H1 (cell line): ENCODE measurements around the gene CNDP1. TPM values are rescaled to one million over a fixed set of nuclear protein-coding genes. Genes with fewer than 3 reads are reported as not detected.

Source experiments
- CTCF ChIA-PET: fragments of 300-600 bp; sonication (Branson Sonifier 250); formaldehyde crosslinking; loops from one replicate; lab custom pipeline; 2021; ENCODE audit not compliant: partially characterized antibody; lab: Charles Lee
- POLR2A ChIA-PET: fragments of 300-600 bp; sonication (Branson Sonifier 250); formaldehyde crosslinking; loops from one replicate; lab custom pipeline; 2021; ENCODE audit warnings: inconsistent platforms; ENCODE audit not compliant: partially characterized antibody; lab: Charles Lee
- DNase-seq, 2 experiments: peaks; one replicate each; pipeline versions ENCODE4 v3.0.0 to v3.0.0-alpha.2; 2010 to 2022; ENCODE audit warnings: low spot score in 2 of 2, low read depth in 1 of 2, mixed read lengths in 1 of 2
- FAIRE-seq: peaks from 2 replicates; lab custom pipeline; 2011; peaks lifted over from hg19 to GRCh38; lab: Jason Lieb, UNC
- H2AFZ ChIP-seq: 2 replicates; pipeline ENCODE4 v1.8.1; 2012; ENCODE audit warnings: low read length, inconsistent platforms
- H2AK5ac ChIP-seq: 2 replicates; pipeline ENCODE4 v1.6.1; 2013; ENCODE audit warnings: low read depth, low read length
- H2BK120ac ChIP-seq: replicated peaks from 2 replicates; pipeline ENCODE3; 2013; ENCODE audit warnings: low read depth, low read length, inconsistent platforms
- H2BK12ac ChIP-seq: 2 replicates; pipeline ENCODE4 v1.6.1; 2013; ENCODE audit warnings: low read depth, low read length
- H2BK15ac ChIP-seq: 2 replicates; pipeline ENCODE4 v1.6.1; 2013; ENCODE audit warnings: low read length
- H2BK20ac ChIP-seq: 2 replicates; pipeline ENCODE4 v1.6.1; 2013; ENCODE audit warnings: low read length
- H2BK5ac ChIP-seq: 2 replicates; pipeline ENCODE4 v1.6.1; 2013; ENCODE audit warnings: low read depth, low read length
- H3K14ac ChIP-seq: 2 replicates; pipeline ENCODE4 v1.6.1; 2013; ENCODE audit warnings: inconsistent platforms; ENCODE audit not compliant: insufficient read length
- H3K18ac ChIP-seq: 2 replicates; pipeline ENCODE4 v1.6.1; 2013; ENCODE audit warnings: low read length; ENCODE audit errors: extremely low read depth
- H3K23ac ChIP-seq: 2 replicates; pipeline ENCODE4 v1.6.1; 2013; ENCODE audit warnings: inconsistent platforms; ENCODE audit not compliant: insufficient read length
- H3K23me2 ChIP-seq: 2 replicates; pipeline ENCODE4 v1.6.1; 2013; ENCODE audit warnings: low read depth, low read length
- H3K27ac ChIP-seq: 2 replicates; pipeline ENCODE4 v1.6.1; 2011; ENCODE audit warnings: low read depth, low read length, inconsistent platforms
- H3K27me3 ChIP-seq, 4 experiments: replicated peaks in 1 of 4; 1 replicate in 1 of 4; 2 replicates in 3 of 4; pipeline versions ENCODE4 v1.6.1 to v1.8.1; 2011 to 2013; ENCODE audit warnings: low read length in 3 of 4, mild to moderate bottlenecking in 3 of 4, inconsistent platforms in 2 of 4, mixed read lengths in 2 of 4, moderate library complexity in 1 of 4; ENCODE audit not compliant: control insufficient read depth in 3 of 4, insufficient read depth in 3 of 4; ENCODE audit errors: extremely low read depth in 1 of 4
- H3K36me3 ChIP-seq, 4 experiments: 2 replicates each; pipeline versions ENCODE4 v1.6.1 to v1.8.1; 2011 to 2013; ENCODE audit warnings: mild to moderate bottlenecking in 4 of 4, low read length in 3 of 4, moderate library complexity in 2 of 4, control low read depth in 1 of 4, inconsistent platforms in 1 of 4; ENCODE audit not compliant: insufficient read depth in 4 of 4, control insufficient read depth in 2 of 4
- H3K4ac ChIP-seq: replicated peaks from 2 replicates; pipeline ENCODE3; 2013; ENCODE audit warnings: low read length, low read depth, mixed read lengths, inconsistent platforms; ENCODE audit not compliant: insufficient read length
- H3K4me1 ChIP-seq, 4 experiments: replicated peaks in 1 of 4; 1 replicate in 1 of 4; 2 replicates in 3 of 4; pipeline versions ENCODE4 v1.6.1 to v1.8.1; 2011 to 2013; ENCODE audit warnings: low read length in 3 of 4, inconsistent platforms in 2 of 4, mixed read lengths in 1 of 4; ENCODE audit not compliant: insufficient read depth in 4 of 4, control insufficient read depth in 3 of 4
- H3K4me2 ChIP-seq, 2 experiments: 2 replicates each; pipeline versions ENCODE4 v1.6.1 to v1.8.1; 2011 to 2013; ENCODE audit warnings: low read depth in 2 of 2, low read length in 2 of 2, control low read depth in 1 of 2, inconsistent platforms in 1 of 2, mild to moderate bottlenecking in 1 of 2; ENCODE audit not compliant: insufficient read depth in 1 of 2
- H3K4me3 ChIP-seq, 4 experiments: fragments of 200-600, 300-600 bp in 1 of 4; sonication (generic), shearing (Covaris generic), sonication (Bioruptor Twin) in 1 of 4; 2 replicates each; pipeline versions ENCODE4 v1.5.1 to v1.8.1; 2011 to 2016; ENCODE audit warnings: low read length in 4 of 4, low read depth in 3 of 4, control low read depth in 2 of 4, inconsistent platforms in 2 of 4, mild to moderate bottlenecking in 2 of 4, mixed read lengths in 1 of 4, moderate library complexity in 1 of 4; ENCODE audit not compliant: insufficient read depth in 2 of 4; ENCODE audit errors: extremely low read depth in 1 of 4
- H3K56ac ChIP-seq: replicated peaks from 2 replicates; pipeline ENCODE3; 2013; ENCODE audit warnings: low read depth, mild to moderate bottlenecking, mixed read lengths, low read length, inconsistent platforms; ENCODE audit not compliant: insufficient read length
- H3K79me1 ChIP-seq: 2 replicates; pipeline ENCODE4 v1.6.1; 2013; ENCODE audit warnings: low read depth, low read length, control low read depth
- H3K79me2 ChIP-seq, 2 experiments: 2 replicates each; pipeline versions ENCODE4 v1.6.1 to v1.8.1; 2012 to 2013; ENCODE audit warnings: low read length in 2 of 2, mild to moderate bottlenecking in 2 of 2, inconsistent platforms in 1 of 2; ENCODE audit not compliant: insufficient read depth in 2 of 2, control insufficient read depth in 1 of 2
- H3K9ac ChIP-seq, 4 experiments: replicated peaks in 1 of 4; 1 replicate in 1 of 4; 2 replicates in 3 of 4; pipeline versions ENCODE4 v1.6.1 to v1.8.1; 2011 to 2013; ENCODE audit warnings: low read depth in 3 of 4, low read length in 3 of 4, control low read depth in 2 of 4, mild to moderate bottlenecking in 2 of 4, moderate library complexity in 2 of 4, inconsistent platforms in 1 of 4; ENCODE audit errors: extremely low read depth in 1 of 4
- H3K9me3 ChIP-seq, 2 experiments: 2 replicates each; pipeline versions ENCODE4 v1.6.1 to v1.8.1; 2012 to 2013; ENCODE audit warnings: mild to moderate bottlenecking in 2 of 2, moderate library complexity in 2 of 2, control low read depth in 1 of 2, inconsistent platforms in 1 of 2, low read depth in 1 of 2, low read length in 1 of 2, mixed read lengths in 1 of 2; ENCODE audit not compliant: insufficient read depth in 2 of 2
- H4K20me1 ChIP-seq, 2 experiments: replicated peaks in 1 of 2; 2 replicates each; pipeline versions ENCODE3 to v1.8.1; 2011 to 2013; ENCODE audit warnings: inconsistent platforms in 2 of 2, low read length in 2 of 2, mild to moderate bottlenecking in 1 of 2; ENCODE audit not compliant: insufficient read depth in 2 of 2, control insufficient read depth in 1 of 2
- H4K5ac ChIP-seq: 2 replicates; pipeline ENCODE4 v1.6.1; 2013; ENCODE audit warnings: low read length, low read depth, mixed read lengths, inconsistent platforms; ENCODE audit not compliant: insufficient read length
- H4K8ac ChIP-seq: 2 replicates; pipeline ENCODE4 v1.8.0; 2013; ENCODE audit warnings: mild to moderate bottlenecking, moderate library complexity, low read length, inconsistent platforms; ENCODE audit not compliant: insufficient read depth; ENCODE audit errors: extremely low read depth
- H4K91ac ChIP-seq: replicated peaks from 2 replicates; pipeline ENCODE3; 2013; ENCODE audit warnings: low read length, mixed read lengths, inconsistent platforms; ENCODE audit not compliant: insufficient read length
- CEBPB ChIP-seq: IDR thresholded peaks from 2 replicates; pipeline ENCODE4 v1.6.1; 2012; ENCODE audit warnings: low read depth, low read length
- CHD2 ChIP-seq: IDR thresholded peaks from 2 replicates; pipeline ENCODE4 v1.6.1; 2012; ENCODE audit warnings: low read length, improper control_type of control experiment
- CTCF ChIP-seq, 3 experiments: IDR thresholded peaks; 1 replicate in 2 of 3; 2 replicates in 1 of 3; pipeline versions ENCODE4 v1.5.1 to v1.6.1; 2011; ENCODE audit warnings: low read length in 3 of 3, mild to moderate bottlenecking in 3 of 3, inconsistent platforms in 2 of 3, low read depth in 1 of 3, moderate library complexity in 1 of 3; ENCODE audit not compliant: insufficient read depth in 1 of 3; ENCODE audit errors: control extremely low read depth in 1 of 3
- JUND ChIP-seq: IDR thresholded peaks from 2 replicates; pipeline ENCODE4 v1.6.1; 2011; ENCODE audit warnings: mild to moderate bottlenecking, improper control_type of control experiment, low read length
- RXRA ChIP-seq: IDR thresholded peaks from 2 replicates; pipeline ENCODE4 v1.6.1; 2011; ENCODE audit warnings: low read depth, mild to moderate bottlenecking, low read length, moderate library complexity; ENCODE audit not compliant: insufficient read depth
- SP4 ChIP-seq: IDR thresholded peaks from 2 replicates; pipeline ENCODE4 v1.6.1; 2012; ENCODE audit warnings: low read length, inconsistent platforms
- TAF1 ChIP-seq: IDR thresholded peaks from 2 replicates; pipeline ENCODE4 v1.6.1; 2011; ENCODE audit warnings: mild to moderate bottlenecking, low read depth, low read length
- WGBS, 2 experiments: shearing (Covaris generic) in 1 of 2; methylation state at CpG; one replicate each; pipeline versions ENCODE4 v1.1.6 to v1.1.7; 2013 to 2015; ENCODE audit warnings: low lambda C conversion rate in 2 of 2, mixed read lengths in 2 of 2, inconsistent platforms in 1 of 2, low coverage in 1 of 2, missing lambda C conversion rate in 1 of 2; ENCODE audit not compliant: insufficient replicate concordance in 2 of 2, insufficient coverage in 1 of 2, insufficient read length in 1 of 2; ENCODE audit errors: extremely low coverage in 1 of 2, missing lambda C conversion rate in 1 of 2; 5-methylcytosine and 5-hydroxymethylcytosine counted together
- polyA plus RNA-seq, 7 experiments: library from polyadenylated mRNA; depleted of rRNA in 3 of 7; stranded (reverse) in 5 of 7; unstranded in 2 of 7; fragments of >200 nt in 5 of 7; fragments of 200-250 nt in 2 of 7; gene quantifications; 1 replicate in 5 of 7; 2 replicates in 1 of 7; 4 replicates in 1 of 7; pipeline versions ENCODE4 v1.2.1 to v1.2.3, GENCODE V29; 2011 to 2013; ENCODE audit warnings: missing spikeins in 2 of 7, mixed read lengths in 2 of 7
- total RNA-seq: library from RNA; stranded (reverse); fragmentation: NEBNext Ultra II Directional; extraction: Animal tissue kit (Norgen Biotek cat#: 25700); gene quantifications from 2 replicates; pipeline ENCODE4 v1.2.1, GENCODE V29; 2021

Gene CNDP1
- total and polyA plus RNA-seq, 2 of the 8 experiments (the other 6 are each of a cell fraction or from before 2014, with no cell fraction given), result 0.09 TPM; not detected in 1

GRCh38 chr18:74541703-74542555 lies 7.6 kb downstream of the CNDP1 start:
- H2BK15ac ChIP-seq, result no peak overlapping the region
- H4K5ac ChIP-seq, result no peak overlapping the region
- no peak overlapping the region for H3K4me2 ChIP-seq
- H3K56ac ChIP-seq, result no peak overlapping the region
- DNase-seq (no peak), FAIRE-seq (no peak)
- TF ChIP-seq TAF1 (no peak), CEBPB (no peak), JUND (no peak), RXRA (no peak), SP4 (no peak), CTCF (IDR thresholded peaks at IDR 0.05; ENCODE audit: control extremely low read depth in 1 of 3, insufficient read depth in 1 of 3, low read depth in 1 of 3, low read length in 3 of 3) (no peak), CHD2 (no peak)
- H2BK12ac ChIP-seq, result no peak overlapping the region
- H3K14ac ChIP-seq, result no peak overlapping the region
- no peak overlapping the region for H2BK120ac ChIP-seq
- no peak overlapping the region for H3K9ac ChIP-seq
- no peaks in the 10 kb centered on the region; a peak in 1 of 7 replicates for H3K4me1 ChIP-seq
- no peak overlapping the region for H3K4me3 ChIP-seq
- no peaks in the 10 kb centered on the region for H3K27me3 ChIP-seq
- ChIA-PET POLR2A (no interaction called here), CTCF (interaction anchor here (1.0 to 2.6 kb wide), 2 partner anchors 10 to 16 kb away, joined by 3 to 14 read pairs; no protein-coding TSS in a partner anchor)
- H2BK5ac ChIP-seq, result no peak overlapping the region
- H4K91ac ChIP-seq, result no peak overlapping the region
- H2BK20ac ChIP-seq, result no peak overlapping the region
- no peaks in the 10 kb centered on the region for H3K79me1 ChIP-seq
- no peak overlapping the region for H3K27ac ChIP-seq
- no peak overlapping the region; the same call in 1 of the 2 replicates for H2AFZ ChIP-seq
- H3K79me2 ChIP-seq, result no peaks in the 10 kb centered on the region
- no peaks in the 10 kb centered on the region for H3K23me2 ChIP-seq
- no peak overlapping the region for H3K23ac ChIP-seq
- H3K4ac ChIP-seq, result no peak overlapping the region
- H4K20me1 ChIP-seq, result peaks cover 0 to 2% of the 10 kb centered on the region in 2 experiments
- H3K18ac ChIP-seq, result no peak overlapping the region
- no peak overlapping the region for H2AK5ac ChIP-seq
- no peak overlapping the region; the same call in 1 of the 2 replicates for H4K8ac ChIP-seq
- peaks cover 0 to 5% of the 10 kb centered on the region in 2 experiments; a peak in 1 of 4 replicates for H3K9me3 ChIP-seq
- H3K36me3 ChIP-seq, result no peaks in the 10 kb centered on the region
- WGBS, 2 experiments, result 92% methylated on average over 15 of the region's 15 CpGs; no CpG with 5 or more reads in 1 of the 2 experiments
